Loucy (cell line): ENCODE measurements around the gene EVC.

Experiments
- H2AFZ ChIP-seq: fragments of 200-600 bp; sonication (generic); 2 replicates; pipeline ENCODE4 v1.6.0; 2016; ENCODE audit warnings: antibody characterized with exemption, mild to moderate bottlenecking, low read length, moderate library complexity
- H3F3A ChIP-seq: fragments of 200-600 bp; 2 replicates; pipeline ENCODE4 v1.6.0; 2016; ENCODE audit warnings: antibody characterized with exemption, low read depth, mild to moderate bottlenecking
- H3K27me3 ChIP-seq: fragments of 200-600 bp; sonication (generic); 2 replicates; pipeline ENCODE4 v1.6.1; 2014; ENCODE audit warnings: low read length, mild to moderate bottlenecking; ENCODE audit not compliant: insufficient read depth, poor library complexity, severe bottlenecking
- H3K36me3 ChIP-seq: fragments of 200-600 bp; sonication (generic); 2 replicates; pipeline ENCODE4 v1.6.1; 2016; ENCODE audit warnings: low read length; ENCODE audit not compliant: insufficient read depth
- H3K4me1 ChIP-seq: fragments of 200-600 bp; sonication (generic); 2 replicates; pipeline ENCODE4 v1.5.1; 2014; ENCODE audit warnings: low read length, mild to moderate bottlenecking; ENCODE audit not compliant: insufficient read depth, poor library complexity, severe bottlenecking
- H3K4me2 ChIP-seq: fragments of 200-600 bp; sonication (generic); 2 replicates; pipeline ENCODE4 v1.6.0; 2014; ENCODE audit warnings: antibody characterized with exemption, low read length, low read depth, mild to moderate bottlenecking; ENCODE audit not compliant: poor library complexity, severe bottlenecking
- H3K4me3 ChIP-seq: fragments of 200-600 bp; sonication (generic); 2 replicates; pipeline ENCODE4 v1.5.1; 2014; ENCODE audit warnings: low read length, mild to moderate bottlenecking, mixed read lengths; ENCODE audit not compliant: poor library complexity, severe bottlenecking
- H3K79me2 ChIP-seq: fragments of 200-600 bp; sonication (generic); 2 replicates; pipeline ENCODE4 v1.6.1; 2014; ENCODE audit warnings: low read length; ENCODE audit not compliant: insufficient read depth
- H3K9ac ChIP-seq: fragments of 200-600 bp; sonication (generic); 2 replicates; pipeline ENCODE4 v1.6.0; 2014; ENCODE audit warnings: mild to moderate bottlenecking, low read depth, low read length, moderate library complexity; ENCODE audit not compliant: poor library complexity, severe bottlenecking
- H3K9me2 ChIP-seq: fragments of 200-600 bp; sonication (generic); replicated peaks from 2 replicates; pipeline ENCODE4 v1.6.1; 2016; ENCODE audit warnings: low read depth, low read length, mixed read lengths
- H3K9me3 ChIP-seq: fragments of 200-600 bp; sonication (generic); 2 replicates; pipeline ENCODE4 v1.6.1; 2014; ENCODE audit warnings: mild to moderate bottlenecking, antibody characterized with exemption, low read length, low read depth; ENCODE audit not compliant: insufficient read depth
- H4K20me1 ChIP-seq: fragments of 200-600 bp; sonication (generic); 2 replicates; pipeline ENCODE4 v1.6.0; 2014; ENCODE audit warnings: antibody characterized with exemption, low read length, mild to moderate bottlenecking; ENCODE audit not compliant: insufficient read depth, poor library complexity, severe bottlenecking
- EZH2phosphoT487 ChIP-seq: fragments of 200-600 bp; IDR thresholded peaks from 2 replicates; pipeline ENCODE4 v1.6.1; 2018; ENCODE audit warnings: antibody characterized with exemption, mild to moderate bottlenecking, moderate library complexity, borderline replicate concordance
- TF ChIP-seq, protein P1 (sequence below): fragments of 200-600 bp; sonication (generic); conservative IDR thresholded peaks from 2 replicates; pipeline ENCODE4 v1.5.1; 2014; ENCODE audit warnings: mild to moderate bottlenecking, antibody characterized with exemption, low read length

The EVC gene

DNA sequence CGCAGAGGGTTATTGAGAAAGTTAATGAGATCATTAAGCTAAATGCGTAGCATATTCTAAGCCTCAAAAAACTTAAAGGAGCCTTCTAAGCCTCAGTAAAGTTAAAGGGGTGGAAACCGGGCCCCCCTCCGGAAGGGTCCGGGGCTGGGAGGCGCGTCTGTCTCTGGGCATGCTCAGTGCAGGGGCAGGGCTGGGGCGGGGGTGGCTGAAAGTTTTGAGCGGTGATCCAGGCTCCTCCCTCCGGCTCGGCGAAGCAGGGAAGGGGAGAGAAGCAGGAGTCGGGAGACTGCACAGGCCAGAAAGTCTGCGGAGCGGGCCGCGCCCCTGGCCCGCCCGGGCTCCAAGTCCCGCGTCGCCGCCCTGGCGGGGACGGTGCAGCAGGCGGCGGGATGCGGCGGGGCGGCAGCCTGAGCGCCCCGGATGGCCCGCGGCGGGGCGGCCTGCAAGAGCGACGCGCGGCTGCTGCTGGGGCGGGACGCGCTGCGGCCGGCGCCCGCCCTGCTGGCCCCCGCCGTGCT, at the start of gene EVC:
Gene EVC, plus strand, starts transcription at position 241 of the 518 bp plus-strand sequence. Its CDS starts 180 bp downstream, at position 421.
- Histone ChIP-seq H3K27me3 (no peaks in the 10 kb centered on the region), H3K9me3 (0 out of 2 replicates have a peak, but pooled peaks cover 4% of the 10 kb centered on the region), H3F3A (no peaks in the 10 kb centered on the region), H3K9ac (no peak within 1 kb of the TSS), H3K79me2 (no peaks in the 10 kb centered on the region), H3K4me1 (no peaks in the 10 kb centered on the region), H4K20me1 (no peaks in the 10 kb centered on the region), H3K36me3 (no peaks in the 10 kb centered on the region), H3K9me2 (no peaks in the 10 kb centered on the region), H2AFZ (no peak within 1 kb of the TSS), H3K4me3 (no peak within 1 kb of the TSS), H3K4me2 (no peak within 1 kb of the TSS)
- TF ChIP-seq, protein P1, sequence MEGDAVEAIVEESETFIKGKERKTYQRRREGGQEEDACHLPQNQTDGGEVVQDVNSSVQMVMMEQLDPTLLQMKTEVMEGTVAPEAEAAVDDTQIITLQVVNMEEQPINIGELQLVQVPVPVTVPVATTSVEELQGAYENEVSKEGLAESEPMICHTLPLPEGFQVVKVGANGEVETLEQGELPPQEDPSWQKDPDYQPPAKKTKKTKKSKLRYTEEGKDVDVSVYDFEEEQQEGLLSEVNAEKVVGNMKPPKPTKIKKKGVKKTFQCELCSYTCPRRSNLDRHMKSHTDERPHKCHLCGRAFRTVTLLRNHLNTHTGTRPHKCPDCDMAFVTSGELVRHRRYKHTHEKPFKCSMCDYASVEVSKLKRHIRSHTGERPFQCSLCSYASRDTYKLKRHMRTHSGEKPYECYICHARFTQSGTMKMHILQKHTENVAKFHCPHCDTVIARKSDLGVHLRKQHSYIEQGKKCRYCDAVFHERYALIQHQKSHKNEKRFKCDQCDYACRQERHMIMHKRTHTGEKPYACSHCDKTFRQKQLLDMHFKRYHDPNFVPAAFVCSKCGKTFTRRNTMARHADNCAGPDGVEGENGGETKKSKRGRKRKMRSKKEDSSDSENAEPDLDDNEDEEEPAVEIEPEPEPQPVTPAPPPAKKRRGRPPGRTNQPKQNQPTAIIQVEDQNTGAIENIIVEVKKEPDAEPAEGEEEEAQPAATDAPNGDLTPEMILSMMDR: no peak
- TF ChIP-seq EZH2phosphoT487: no peak

DNA sequence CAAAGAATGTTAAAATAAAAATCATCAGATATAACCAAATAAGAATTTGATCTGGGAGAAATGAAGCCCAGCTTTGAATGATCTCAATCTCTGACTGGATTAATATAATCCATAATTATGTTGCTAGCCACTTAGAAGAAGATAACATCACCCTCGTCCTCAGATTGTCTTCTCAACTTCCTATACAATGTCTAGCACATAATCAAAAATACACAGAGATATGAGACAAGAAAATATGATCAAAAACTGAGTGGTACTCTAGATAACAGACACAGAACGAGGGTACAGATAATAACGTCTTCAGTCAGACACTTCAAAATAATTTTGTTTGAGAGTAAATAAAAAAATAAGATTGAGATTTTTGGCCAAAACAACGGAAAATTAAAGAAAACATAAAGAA, 49.8 kb upstream of the EVC start:
- Histone ChIP-seq H3F3A (no peaks in the 10 kb centered on the region), H3K79me2 (no peaks in the 10 kb centered on the region)
- no peak for TF ChIP-seq EZH2phosphoT487
- TF ChIP-seq, protein P1: no peak

DNA sequence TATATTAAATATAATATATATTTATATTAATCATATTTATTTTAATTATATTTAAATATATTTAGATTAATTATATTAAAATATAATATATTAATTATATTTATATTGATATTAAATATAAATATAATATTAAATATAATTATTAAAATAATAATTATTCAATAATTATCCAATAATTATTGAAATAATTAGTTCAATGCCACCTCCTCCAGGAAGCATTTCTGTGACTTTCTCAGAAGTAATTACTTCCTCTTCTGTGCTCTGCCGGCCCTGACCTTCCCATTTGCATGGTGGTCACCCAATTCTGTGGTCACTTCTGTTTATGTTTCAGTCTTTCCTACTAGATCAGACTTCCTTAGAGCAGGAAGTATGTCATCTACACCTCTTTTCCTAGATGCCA, 48.4 kb upstream of the EVC start:
- Histone ChIP-seq H3F3A (no peaks in the 10 kb centered on the region), H3K4me3 (no peak overlapping the region), H3K27me3 (no peaks in the 10 kb centered on the region), H3K79me2 (no peaks in the 10 kb centered on the region), H2AFZ (no peak overlapping the region), H3K36me3 (no peaks in the 10 kb centered on the region), H3K4me2 (no peak overlapping the region), H4K20me1 (no peaks in the 10 kb centered on the region), H3K4me1 (no peaks in the 10 kb centered on the region), H3K9ac (no peak overlapping the region), H3K9me2 (no peaks in the 10 kb centered on the region), H3K9me3 (peaks cover 3% of the 10 kb centered on the region; the same call in 1 of the 2 replicates)
- TF ChIP-seq EZH2phosphoT487: no peak
- TF ChIP-seq, protein P1: no peak

More for the DNA sequence above, 49.8 kb upstream of the EVC start:
- H4K20me1 ChIP-seq: no peaks in the 10 kb centered on the region
- H3K9me2 ChIP-seq: no peaks in the 10 kb centered on the region
- no peak overlapping the region for H3K4me2 ChIP-seq
- H3K9me3 ChIP-seq: peaks cover 3% of the 10 kb centered on the region; the same call in 1 of the 2 replicates
- no peak overlapping the region for H3K9ac ChIP-seq
- no peaks in the 10 kb centered on the region for H3K36me3 ChIP-seq
- H2AFZ ChIP-seq: no peak overlapping the region
- no peak overlapping the region for H3K4me3 ChIP-seq
- H3K27me3 ChIP-seq: no peaks in the 10 kb centered on the region
- H3K4me1 ChIP-seq: no peaks in the 10 kb centered on the region
